PC-9 (cell line): ENCODE measurements around the gene MACROD2.

Source experiments
- EZH2 ChIP-seq: fragments of 200-600 bp; sonication (generic); IDR thresholded peaks from 2 replicates; pipeline ENCODE4 v1.8.0; 2017; ENCODE audit warnings: antibody characterized with exemption, low read depth
- TF ChIP-seq, protein P1 (sequence below): fragments of 200-600 bp; sonication (generic); conservative IDR thresholded peaks from 2 replicates; pipeline ENCODE4 v1.6.1; 2017; ENCODE audit warnings: mixed run types, antibody characterized with exemption, mild to moderate bottlenecking, moderate library complexity

DNA sequence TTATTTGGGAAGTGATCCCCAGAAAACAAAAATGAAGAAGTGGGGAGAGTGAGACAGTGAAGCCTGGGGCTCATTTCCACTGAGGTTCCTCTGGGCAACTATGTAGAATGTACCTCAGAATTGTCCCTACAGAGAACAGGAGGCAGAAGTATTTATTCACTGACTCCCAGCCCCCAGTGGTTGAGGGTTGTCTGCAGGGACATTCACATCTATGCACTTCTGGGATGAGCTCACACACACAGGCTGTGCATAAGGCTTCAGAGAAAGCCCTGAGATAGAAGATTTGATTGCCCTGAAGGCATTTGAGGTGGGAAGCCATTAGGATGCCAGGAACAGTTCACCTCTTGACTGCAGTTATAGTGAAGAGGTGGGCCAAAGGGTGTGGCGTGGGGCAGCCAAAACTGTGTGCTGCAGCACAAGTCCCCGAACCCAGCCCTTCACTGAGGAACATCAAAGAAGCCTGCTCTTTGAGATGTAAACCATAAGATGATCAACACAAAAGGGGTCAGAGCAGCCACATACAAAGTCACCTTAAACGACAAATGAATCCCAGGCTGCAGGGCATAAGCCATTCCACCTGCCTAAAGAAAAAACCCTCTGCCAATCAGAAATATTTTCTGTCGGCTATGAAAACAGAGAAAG lies 1195.9 kb downstream of the MACROD2 start:
- TF ChIP-seq, protein P1, sequence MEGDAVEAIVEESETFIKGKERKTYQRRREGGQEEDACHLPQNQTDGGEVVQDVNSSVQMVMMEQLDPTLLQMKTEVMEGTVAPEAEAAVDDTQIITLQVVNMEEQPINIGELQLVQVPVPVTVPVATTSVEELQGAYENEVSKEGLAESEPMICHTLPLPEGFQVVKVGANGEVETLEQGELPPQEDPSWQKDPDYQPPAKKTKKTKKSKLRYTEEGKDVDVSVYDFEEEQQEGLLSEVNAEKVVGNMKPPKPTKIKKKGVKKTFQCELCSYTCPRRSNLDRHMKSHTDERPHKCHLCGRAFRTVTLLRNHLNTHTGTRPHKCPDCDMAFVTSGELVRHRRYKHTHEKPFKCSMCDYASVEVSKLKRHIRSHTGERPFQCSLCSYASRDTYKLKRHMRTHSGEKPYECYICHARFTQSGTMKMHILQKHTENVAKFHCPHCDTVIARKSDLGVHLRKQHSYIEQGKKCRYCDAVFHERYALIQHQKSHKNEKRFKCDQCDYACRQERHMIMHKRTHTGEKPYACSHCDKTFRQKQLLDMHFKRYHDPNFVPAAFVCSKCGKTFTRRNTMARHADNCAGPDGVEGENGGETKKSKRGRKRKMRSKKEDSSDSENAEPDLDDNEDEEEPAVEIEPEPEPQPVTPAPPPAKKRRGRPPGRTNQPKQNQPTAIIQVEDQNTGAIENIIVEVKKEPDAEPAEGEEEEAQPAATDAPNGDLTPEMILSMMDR, result no peak
- TF ChIP-seq EZH2, result no peak
